Neutrophil (primary cell): ENCODE data around the gene KIF3B.

Source experiments
- H3K27ac ChIP-seq: fragments of 200-600 bp; sonication (generic); 2 replicates; pipeline ENCODE4 v1.5.1; 2016; ENCODE audit warnings: mild to moderate bottlenecking, moderate library complexity
- H3K27me3 ChIP-seq: fragments of 200-600 bp; sonication (generic); 2 replicates; pipeline ENCODE4 v1.6.0; 2016; ENCODE audit warnings: mild to moderate bottlenecking
- H3K36me3 ChIP-seq: fragments of 200-600 bp; sonication (generic); 2 replicates; pipeline ENCODE4 v1.5.1; 2017
- H3K4me1 ChIP-seq, 2 experiments: fragments of 200-600 bp in 1 of 2; sonication (generic) in 1 of 2; 1 replicate in 1 of 2; 2 replicates in 1 of 2; pipeline versions ENCODE4 v1.5.1 to v1.6.1; 2013 to 2016; ENCODE audit warnings: low read depth in 1 of 2, low read length in 1 of 2, mild to moderate bottlenecking in 1 of 2, moderate library complexity in 1 of 2; ENCODE audit not compliant: control insufficient read depth in 1 of 2, insufficient read depth in 1 of 2
- H3K4me3 ChIP-seq, 2 experiments: fragments of 200-600 bp in 1 of 2; sonication (generic) in 1 of 2; 1 replicate in 1 of 2; 2 replicates in 1 of 2; pipeline ENCODE4 v1.5.1; 2013 to 2016; ENCODE audit warnings: low read depth in 1 of 2, low read length in 1 of 2, mild to moderate bottlenecking in 1 of 2, moderate library complexity in 1 of 2
- H3K9me3 ChIP-seq: fragments of 200-600 bp; sonication (generic); 2 replicates; pipeline ENCODE4 v1.5.1; 2016
- TF ChIP-seq, protein P1 (sequence below): fragments of 200-600 bp; sonication (generic); IDR thresholded peaks from 2 replicates; pipeline ENCODE4 v1.5.1; 2016; ENCODE audit warnings: antibody characterized with exemption

The KIF3B gene

DNA sequence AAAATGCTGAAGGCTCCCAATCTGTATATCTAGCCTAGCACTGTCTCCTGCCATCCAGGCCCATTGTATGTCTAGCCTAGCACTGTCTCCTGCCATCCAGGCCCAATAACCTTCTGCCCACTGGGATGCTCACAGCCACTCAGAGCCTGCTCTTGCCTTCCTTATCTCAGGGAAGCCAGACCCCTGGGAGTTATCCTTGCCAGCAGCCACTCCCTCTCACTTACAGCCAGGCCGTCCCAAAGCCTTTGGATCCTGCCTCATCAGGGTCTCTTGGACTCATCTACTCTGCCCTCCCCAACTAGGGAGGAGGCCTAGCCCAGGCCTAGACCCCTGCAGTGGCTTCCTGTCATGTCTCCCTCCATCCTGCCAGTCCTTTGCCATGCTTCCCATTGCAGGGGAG is 37.3 kb downstream of the KIF3B start:
- no peaks in the 10 kb centered on the region for H3K9me3 ChIP-seq
- H3K36me3 ChIP-seq, result peaks cover 60% of the 10 kb centered on the region

DNA sequence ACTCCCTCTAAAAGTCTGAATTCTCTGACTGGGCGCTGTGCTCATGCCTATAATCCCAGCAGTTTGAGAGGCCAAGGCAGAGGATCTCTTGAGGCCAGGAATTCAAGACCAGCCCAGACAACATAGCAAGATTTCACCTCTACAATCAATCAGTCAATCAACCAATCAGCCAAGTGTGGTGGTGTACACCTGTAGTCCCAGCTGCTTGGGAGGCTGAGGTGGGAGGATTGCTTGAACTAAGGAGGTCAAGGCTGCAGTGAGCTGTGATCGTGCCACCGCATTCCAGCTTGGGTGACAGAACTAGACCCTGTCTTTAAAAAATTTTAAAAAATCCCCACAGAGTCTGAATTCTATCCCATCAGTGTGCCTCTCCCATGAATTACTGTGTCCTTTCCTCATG is 37.9 kb downstream of the KIF3B start:
- peaks cover 53% of the 10 kb centered on the region for H3K36me3 ChIP-seq
- TF ChIP-seq, protein P1, sequence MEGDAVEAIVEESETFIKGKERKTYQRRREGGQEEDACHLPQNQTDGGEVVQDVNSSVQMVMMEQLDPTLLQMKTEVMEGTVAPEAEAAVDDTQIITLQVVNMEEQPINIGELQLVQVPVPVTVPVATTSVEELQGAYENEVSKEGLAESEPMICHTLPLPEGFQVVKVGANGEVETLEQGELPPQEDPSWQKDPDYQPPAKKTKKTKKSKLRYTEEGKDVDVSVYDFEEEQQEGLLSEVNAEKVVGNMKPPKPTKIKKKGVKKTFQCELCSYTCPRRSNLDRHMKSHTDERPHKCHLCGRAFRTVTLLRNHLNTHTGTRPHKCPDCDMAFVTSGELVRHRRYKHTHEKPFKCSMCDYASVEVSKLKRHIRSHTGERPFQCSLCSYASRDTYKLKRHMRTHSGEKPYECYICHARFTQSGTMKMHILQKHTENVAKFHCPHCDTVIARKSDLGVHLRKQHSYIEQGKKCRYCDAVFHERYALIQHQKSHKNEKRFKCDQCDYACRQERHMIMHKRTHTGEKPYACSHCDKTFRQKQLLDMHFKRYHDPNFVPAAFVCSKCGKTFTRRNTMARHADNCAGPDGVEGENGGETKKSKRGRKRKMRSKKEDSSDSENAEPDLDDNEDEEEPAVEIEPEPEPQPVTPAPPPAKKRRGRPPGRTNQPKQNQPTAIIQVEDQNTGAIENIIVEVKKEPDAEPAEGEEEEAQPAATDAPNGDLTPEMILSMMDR, result no peak
- H3K9me3 ChIP-seq, result no peaks in the 10 kb centered on the region
- H3K27me3 ChIP-seq, result no peaks in the 10 kb centered on the region
- no peak overlapping the region for H3K4me3 ChIP-seq
- no peak overlapping the region for H3K27ac ChIP-seq
- no peaks in the 10 kb centered on the region for H3K4me1 ChIP-seq

More for the DNA sequence above, 37.3 kb downstream of the KIF3B start:
- H3K4me1 ChIP-seq, result no peaks in the 10 kb centered on the region
- TF ChIP-seq, protein P1, result no peak
- H3K4me3 ChIP-seq, result no peak overlapping the region
- no peak overlapping the region for H3K27ac ChIP-seq
- no peaks in the 10 kb centered on the region for H3K27me3 ChIP-seq

DNA sequence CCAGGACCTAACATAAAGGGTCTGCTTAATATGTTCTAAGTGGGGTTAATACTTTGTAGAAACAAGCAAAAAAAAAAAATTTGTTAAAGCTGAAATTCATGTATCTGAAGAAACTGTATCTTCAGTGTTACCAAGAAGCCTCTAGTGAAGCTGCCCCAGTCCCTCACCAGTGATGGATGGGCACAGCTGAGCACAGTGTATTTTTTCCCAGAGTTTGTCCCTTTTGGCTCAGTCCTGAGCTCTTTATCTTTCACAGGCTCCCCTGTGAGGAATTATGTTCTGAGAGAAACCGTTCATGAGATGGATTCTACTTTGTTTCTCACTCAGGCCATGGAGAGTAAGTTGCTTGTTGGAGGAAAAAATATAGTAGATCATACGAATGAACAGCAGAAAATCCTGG is 38.4 kb downstream of the KIF3B start:
- H3K9me3 ChIP-seq, result no peaks in the 10 kb centered on the region
- H3K27me3 ChIP-seq, result no peaks in the 10 kb centered on the region
- no peaks in the 10 kb centered on the region for H3K4me1 ChIP-seq

DNA sequence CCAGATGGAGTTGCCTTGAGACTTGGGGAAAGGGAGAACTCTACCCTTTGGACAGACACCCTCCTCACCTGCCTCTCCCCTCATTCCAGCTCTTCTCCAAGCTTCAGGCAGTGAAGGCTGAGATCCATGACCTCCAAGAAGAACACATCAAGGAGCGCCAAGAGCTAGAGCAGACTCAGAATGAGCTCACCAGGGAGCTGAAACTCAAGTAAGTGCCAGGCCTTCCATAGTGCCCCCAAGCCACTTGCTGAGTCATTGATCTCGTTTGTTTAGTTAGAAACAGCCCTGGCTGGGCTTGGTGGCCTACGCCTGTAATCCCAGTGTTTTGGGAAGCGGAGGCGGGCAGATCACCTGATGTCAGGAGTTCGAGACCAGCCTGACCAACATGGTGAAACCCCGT is 39.2 kb downstream of the KIF3B start:
- H3K4me1 ChIP-seq, result no peaks in the 10 kb centered on the region
- H3K4me3 ChIP-seq, result no peak overlapping the region
- TF ChIP-seq, protein P1, result no peak
- H3K36me3 ChIP-seq, result peaks cover 45% of the 10 kb centered on the region
- no peak overlapping the region for H3K27ac ChIP-seq
- H3K27me3 ChIP-seq, result no peaks in the 10 kb centered on the region
- no peaks in the 10 kb centered on the region for H3K9me3 ChIP-seq

More for the DNA sequence above, 38.4 kb downstream of the KIF3B start:
- TF ChIP-seq, protein P1, result no peak
- Histone ChIP-seq H3K36me3 (peaks cover 49% of the 10 kb centered on the region), H3K27ac (no peak overlapping the region), H3K4me3 (no peak overlapping the region)

DNA sequence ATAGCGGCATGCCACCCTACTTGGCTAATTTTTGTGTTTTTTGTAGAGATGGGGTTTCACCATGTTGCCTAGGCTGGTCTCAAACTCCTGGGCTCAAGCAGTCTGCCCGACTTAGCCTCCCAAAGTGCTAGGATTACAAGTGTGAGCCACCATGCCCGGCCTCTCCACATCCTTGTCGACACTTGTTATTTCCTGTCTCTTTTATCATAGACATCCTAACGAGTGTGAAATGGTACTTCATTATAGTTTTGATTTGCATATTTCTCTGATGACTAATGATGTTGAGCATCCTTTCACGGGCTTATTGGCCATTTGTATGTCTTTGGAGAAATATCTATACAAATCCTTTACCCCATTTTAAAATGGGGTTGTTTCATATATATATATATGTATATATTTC is 41.6 kb downstream of the KIF3B start:
- Histone ChIP-seq H3K27ac (no peak overlapping the region), H3K36me3 (peaks cover 30% of the 10 kb centered on the region), H3K4me1 (no peaks in the 10 kb centered on the region), H3K27me3 (no peaks in the 10 kb centered on the region), H3K9me3 (no peaks in the 10 kb centered on the region), H3K4me3 (no peak overlapping the region)
- TF ChIP-seq, protein P1, result no peak

DNA sequence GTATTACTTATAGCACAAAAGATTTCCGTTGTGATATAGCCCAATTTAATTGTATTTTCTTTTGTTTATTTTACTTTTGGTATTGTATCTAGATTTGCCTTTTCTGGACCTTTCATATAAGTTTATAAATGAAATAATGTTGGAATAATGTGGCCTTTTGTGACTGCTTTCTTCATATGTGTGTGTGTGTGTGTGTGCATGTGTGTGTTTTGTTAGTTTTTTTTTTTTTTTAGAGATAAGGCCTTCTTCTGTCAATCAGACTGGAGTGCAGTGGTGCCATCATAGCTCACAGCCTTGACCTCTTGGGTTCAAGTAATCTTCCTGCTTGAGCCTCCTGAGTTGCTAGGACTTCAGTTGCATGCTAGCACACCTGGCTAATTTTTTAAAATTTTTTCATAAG is 42.9 kb downstream of the KIF3B start:
- no peak overlapping the region for H3K27ac ChIP-seq
- H3K9me3 ChIP-seq, result no peaks in the 10 kb centered on the region
- H3K36me3 ChIP-seq, result peaks cover 28% of the 10 kb centered on the region
- H3K4me1 ChIP-seq, result no peaks in the 10 kb centered on the region
- TF ChIP-seq, protein P1, result no peak
- no peaks in the 10 kb centered on the region for H3K27me3 ChIP-seq
- no peak overlapping the region for H3K4me3 ChIP-seq
